HL-60 (cell line): ENCODE data around the gene PNMA8C.

Experiments used
- CTCF ChIP-seq: IDR thresholded peaks from one replicate; pipeline ENCODE4 v1.5.1; 2011; ENCODE audit warnings: low read length, control low read depth, inconsistent platforms; ENCODE audit not compliant: insufficient read depth
- GABPA ChIP-seq: IDR thresholded peaks from 2 replicates; pipeline ENCODE4 v1.6.1; 2012; ENCODE audit warnings: low read depth
- POLR2AphosphoS5 ChIP-seq: IDR thresholded peaks from 2 replicates; pipeline ENCODE4 v1.6.1; 2012; ENCODE audit warnings: low read depth
- REST ChIP-seq: IDR thresholded peaks from 2 replicates; pipeline ENCODE4 v1.6.1; 2012; ENCODE audit warnings: low read depth; ENCODE audit not compliant: insufficient replicate concordance
- SPI1 ChIP-seq: IDR thresholded peaks from 2 replicates; pipeline ENCODE4 v1.6.1; 2012; ENCODE audit warnings: low read depth, mild to moderate bottlenecking, borderline replicate concordance

- TF ChIP-seq CTCF (no peak), GABPA (no peak), POLR2AphosphoS5 (no peak), SPI1 (no peak), REST (no peak)
Measured at GRCh38 chr19:46428239-46429135, at the start of gene PNMA8C.
